GM12864 (cell line): ENCODE results near the gene ARHGEF3.

Experiments
- DNase-seq: peaks from one replicate; pipeline ENCODE4 v3.0.0-alpha.2; 2011; ENCODE audit warnings: low read depth
- H3K4me3 ChIP-seq: 2 replicates; pipeline ENCODE4 v1.5.1; 2011; ENCODE audit warnings: mild to moderate bottlenecking, low read depth, low read length, control low read depth
- TF ChIP-seq, protein P1 (sequence below): IDR thresholded peaks from 2 replicates; pipeline ENCODE4 v1.5.1; 2011; ENCODE audit warnings: low read depth, mild to moderate bottlenecking, moderate library complexity, low read length, control low read depth, inconsistent platforms; ENCODE audit errors: missing control alignments

ARHGEF3 gene

DNA sequence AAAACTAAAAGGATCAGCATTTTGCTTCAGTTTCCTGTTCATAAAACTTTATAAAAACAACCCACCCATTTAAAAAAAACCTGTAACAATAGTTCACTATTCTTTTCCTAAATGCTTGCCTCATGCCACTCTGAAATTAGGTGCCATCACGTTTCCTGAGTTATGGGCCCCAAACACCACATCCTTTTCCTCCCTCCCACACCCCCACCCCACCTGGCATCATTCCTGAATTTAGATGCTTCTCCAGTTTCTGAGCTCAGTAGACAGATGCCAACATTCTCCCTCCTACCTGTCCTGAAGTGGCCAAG, 11.9 kb upstream of the ARHGEF3 start:
- no peak for DNase-seq
- H3K4me3 ChIP-seq = no peak overlapping the region
- TF ChIP-seq, protein P1, sequence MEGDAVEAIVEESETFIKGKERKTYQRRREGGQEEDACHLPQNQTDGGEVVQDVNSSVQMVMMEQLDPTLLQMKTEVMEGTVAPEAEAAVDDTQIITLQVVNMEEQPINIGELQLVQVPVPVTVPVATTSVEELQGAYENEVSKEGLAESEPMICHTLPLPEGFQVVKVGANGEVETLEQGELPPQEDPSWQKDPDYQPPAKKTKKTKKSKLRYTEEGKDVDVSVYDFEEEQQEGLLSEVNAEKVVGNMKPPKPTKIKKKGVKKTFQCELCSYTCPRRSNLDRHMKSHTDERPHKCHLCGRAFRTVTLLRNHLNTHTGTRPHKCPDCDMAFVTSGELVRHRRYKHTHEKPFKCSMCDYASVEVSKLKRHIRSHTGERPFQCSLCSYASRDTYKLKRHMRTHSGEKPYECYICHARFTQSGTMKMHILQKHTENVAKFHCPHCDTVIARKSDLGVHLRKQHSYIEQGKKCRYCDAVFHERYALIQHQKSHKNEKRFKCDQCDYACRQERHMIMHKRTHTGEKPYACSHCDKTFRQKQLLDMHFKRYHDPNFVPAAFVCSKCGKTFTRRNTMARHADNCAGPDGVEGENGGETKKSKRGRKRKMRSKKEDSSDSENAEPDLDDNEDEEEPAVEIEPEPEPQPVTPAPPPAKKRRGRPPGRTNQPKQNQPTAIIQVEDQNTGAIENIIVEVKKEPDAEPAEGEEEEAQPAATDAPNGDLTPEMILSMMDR = no peak

DNA sequence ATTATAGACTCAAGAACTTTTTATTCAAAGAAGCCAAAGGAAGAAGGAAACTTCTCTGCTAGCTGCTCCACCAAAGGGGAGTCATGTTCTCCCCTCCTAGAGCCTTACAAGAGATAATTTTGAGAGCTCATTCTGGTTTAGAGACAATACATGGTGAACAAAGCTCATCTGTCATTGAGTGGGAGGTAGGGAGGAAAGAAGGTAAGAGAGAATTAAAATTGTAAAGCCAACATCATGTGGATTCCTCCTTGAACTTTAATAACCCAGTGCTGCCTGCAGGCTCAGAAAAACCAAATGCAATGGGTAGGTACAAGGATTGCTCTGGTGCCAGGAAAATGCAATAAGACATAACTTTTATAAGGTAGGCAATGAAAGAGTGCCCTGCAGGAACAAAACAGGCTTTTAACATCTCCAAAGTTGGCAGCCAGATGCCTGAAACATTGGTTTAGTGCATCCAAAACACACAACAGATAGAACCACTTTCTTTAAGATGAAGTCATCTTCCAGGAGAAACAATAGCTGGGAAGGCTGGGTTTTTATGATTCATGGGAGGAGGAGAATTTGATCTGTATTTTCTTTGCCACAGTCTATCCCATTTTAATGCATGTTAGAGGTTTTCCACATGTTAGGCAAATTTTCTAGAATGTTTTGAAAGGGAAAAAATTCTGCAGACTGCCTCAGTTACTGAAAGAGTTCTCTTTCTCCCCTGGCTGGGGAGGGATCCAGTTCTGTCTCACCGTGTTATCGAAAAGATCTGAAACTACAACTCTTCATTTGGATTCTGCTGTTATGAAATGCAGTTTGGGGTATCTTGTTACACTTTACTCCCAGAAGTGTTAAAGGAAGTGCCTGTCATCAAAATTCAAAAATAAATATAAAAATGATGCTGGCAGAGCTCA, 11.3 kb upstream of the ARHGEF3 start:
- no peak overlapping the region for H3K4me3 ChIP-seq
- no peak for DNase-seq
- TF ChIP-seq, protein P1 = no peak

DNA sequence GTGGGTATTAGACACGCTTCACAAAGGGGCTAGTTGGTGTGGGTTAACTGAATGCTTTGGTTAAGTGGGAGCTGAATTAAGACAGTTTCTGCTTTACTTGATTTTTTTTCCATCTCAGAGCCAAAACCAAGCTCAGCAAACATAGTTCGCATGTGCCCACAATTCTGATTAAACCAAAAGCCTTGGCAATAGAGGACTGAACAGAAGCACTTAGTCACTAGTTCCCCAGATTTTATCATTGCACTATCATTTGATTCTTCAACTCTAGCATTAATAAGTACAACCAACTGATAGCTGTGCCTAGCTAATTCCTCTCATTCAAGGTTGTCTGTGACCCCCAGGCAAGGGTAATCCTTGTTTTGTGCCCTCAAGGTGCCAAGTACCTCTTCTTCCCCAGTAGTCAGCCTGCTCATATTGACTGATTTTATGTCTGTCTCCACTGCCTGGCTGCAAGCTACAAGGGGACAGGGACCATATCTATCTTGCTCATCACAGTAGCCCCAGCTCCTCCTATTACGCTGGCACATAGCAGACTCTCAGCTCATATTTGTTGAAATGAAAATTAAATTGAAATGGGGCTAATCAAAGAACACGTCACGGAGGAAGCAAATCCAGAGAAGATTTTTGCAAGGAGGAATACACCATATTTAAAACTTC, 9.9 kb upstream of the ARHGEF3 start:
- no peak overlapping the region for H3K4me3 ChIP-seq
- no peak for DNase-seq
- TF ChIP-seq, protein P1 = no peak

DNA sequence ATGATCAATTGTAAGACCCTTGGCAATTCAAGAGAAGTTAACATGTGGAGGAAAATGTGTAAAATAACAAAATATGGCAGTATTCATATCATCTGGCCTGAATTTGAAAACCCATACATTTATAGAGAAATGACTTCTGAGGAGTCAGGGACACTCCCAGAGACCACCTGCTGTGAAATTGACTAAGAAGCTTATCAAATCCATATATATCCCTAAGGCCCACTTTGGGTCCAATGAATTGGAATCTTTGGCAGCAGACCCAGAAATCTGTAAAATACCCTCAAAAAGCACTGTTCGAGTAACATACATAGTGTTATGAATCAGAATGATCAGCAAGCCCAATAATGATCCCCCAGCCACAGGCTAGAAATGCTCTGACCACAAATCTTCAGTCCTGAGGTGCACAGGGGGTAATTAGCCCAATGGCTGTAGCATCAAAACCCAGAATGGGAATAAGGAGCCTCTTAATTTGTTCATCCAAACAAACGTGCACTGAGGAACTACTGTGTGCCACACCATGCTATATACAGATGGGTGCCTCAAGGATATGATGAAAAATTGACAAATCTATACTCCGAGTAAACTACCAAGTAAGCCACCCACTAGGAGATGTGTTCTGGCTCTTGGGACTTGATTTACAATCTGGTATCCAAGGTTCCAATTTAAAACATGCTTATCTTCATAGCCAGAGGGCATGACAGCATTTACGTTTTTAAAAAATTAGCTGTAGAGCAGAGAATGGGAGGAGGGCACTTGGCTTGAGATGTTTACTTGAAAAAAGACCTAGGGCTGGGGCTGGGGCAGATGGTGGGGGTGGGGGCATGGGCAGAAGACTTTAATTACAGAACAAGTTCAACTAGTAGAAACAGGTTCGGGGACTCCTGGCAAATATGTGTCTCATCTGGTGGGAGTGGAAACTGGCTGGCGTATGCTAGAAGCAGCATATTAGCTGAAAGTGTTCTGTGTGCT, 9.1 kb upstream of the ARHGEF3 start:
- no peak for DNase-seq
- TF ChIP-seq, protein P1 = no peak
- H3K4me3 ChIP-seq = no peak overlapping the region

DNA sequence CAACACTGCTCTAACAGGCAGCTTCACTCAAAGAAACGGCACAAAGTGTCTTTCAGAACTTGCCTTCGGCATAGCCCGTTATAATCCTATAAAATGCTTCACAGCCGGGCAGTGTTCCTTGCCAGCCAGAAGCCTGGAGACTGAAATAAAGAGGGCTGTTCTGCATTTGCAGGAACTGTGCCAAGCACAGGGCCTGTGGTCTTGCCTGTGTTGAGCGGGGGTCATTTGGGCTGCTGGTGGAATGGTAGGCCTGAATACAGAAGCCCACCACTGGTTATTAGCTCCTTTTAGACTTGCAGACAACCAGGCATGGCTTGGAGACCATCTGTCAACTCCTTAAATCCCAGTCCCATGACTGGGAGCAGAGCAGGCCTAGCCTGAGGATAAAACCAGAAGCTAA, 4.7 kb upstream of the ARHGEF3 start:
- TF ChIP-seq, protein P1 = no peak
- no peak for DNase-seq
- H3K4me3 ChIP-seq = no peak overlapping the region

DNA sequence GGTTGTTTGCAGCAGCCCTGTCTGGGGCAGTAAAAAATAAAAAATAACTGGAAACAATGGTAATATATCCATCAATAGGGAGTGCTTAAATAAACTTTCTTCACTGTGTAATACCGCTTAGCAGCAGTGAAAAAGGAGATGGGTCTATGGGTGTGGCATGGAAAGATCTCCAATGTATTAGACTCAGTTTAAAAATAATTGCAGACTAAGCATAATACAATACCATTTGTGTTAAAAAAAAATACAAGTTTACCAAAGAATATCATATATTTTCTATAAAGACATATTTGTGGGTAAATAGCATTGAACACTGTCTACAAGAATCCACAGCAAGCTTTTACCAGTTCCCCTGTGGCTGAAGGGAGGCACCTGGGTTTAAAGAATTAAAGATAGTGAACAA, 1.0 kb upstream of the ARHGEF3 start:
- TF ChIP-seq, protein P1 = no peak
- H3K4me3 ChIP-seq = no peak overlapping the region
- DNase-seq = no peak
